CD14-positive monocyte (primary cell): ENCODE data around the gene ATP2C2. TPM values are rescaled to one million over a fixed set of nuclear protein-coding genes. Genes with fewer than 3 reads are reported as not detected.
A peak's percentile ranks its signal among the peaks of the same experiment; 100 is the strongest.

Experiments used
- DNase-seq, 3 donors: peaks; one replicate each; pipeline ENCODE4 v3.0.0-alpha.2; 2011 to 2022
- H2AFZ ChIP-seq: 2 replicates; pipeline ENCODE4 v1.6.0; 2012; ENCODE audit warnings: mild to moderate bottlenecking, low read depth, low read length, inconsistent platforms; ENCODE audit not compliant: insufficient read depth, poor library complexity, severe bottlenecking
- H3K27ac ChIP-seq, 2 donors: 1 replicate in 1 of 2; 2 replicates in 1 of 2; pipeline ENCODE4 v1.5.1; 2012 to 2013; ENCODE audit warnings: low read length in 2 of 2, control low read depth in 1 of 2, inconsistent platforms in 1 of 2, low read depth in 1 of 2, mild to moderate bottlenecking in 1 of 2
- H3K27me3 ChIP-seq, 2 donors: one replicate each; pipeline versions ENCODE4 v1.6.0 to v1.6.1; 2011 to 2013; ENCODE audit warnings: low read length in 2 of 2; ENCODE audit not compliant: control insufficient read depth in 2 of 2, insufficient read depth in 2 of 2
- H3K36me3 ChIP-seq, 2 donors: replicated peaks in 1 of 2; 1 replicate in 1 of 2; 2 replicates in 1 of 2; pipeline versions ENCODE4 v1.5.1 to v1.6.1; 2012 to 2013; ENCODE audit warnings: low read length in 2 of 2, control low read depth in 1 of 2, inconsistent platforms in 1 of 2, mild to moderate bottlenecking in 1 of 2; ENCODE audit not compliant: insufficient read depth in 2 of 2, control insufficient read depth in 1 of 2
- H3K4me1 ChIP-seq, 2 donors: 1 replicate in 1 of 2; 2 replicates in 1 of 2; pipeline versions ENCODE4 v1.5.1 to v1.6.1; 2012 to 2013; ENCODE audit warnings: low read length in 2 of 2, control low read depth in 1 of 2, inconsistent platforms in 1 of 2, mild to moderate bottlenecking in 1 of 2, moderate library complexity in 1 of 2; ENCODE audit not compliant: insufficient read depth in 2 of 2, control insufficient read depth in 1 of 2
- H3K4me2 ChIP-seq: replicated peaks from 2 replicates; pipeline ENCODE3; 2012; ENCODE audit warnings: low read length, moderate library complexity, mild to moderate bottlenecking; ENCODE audit not compliant: poor library complexity, severe bottlenecking; ENCODE audit errors: extremely low read depth
- H3K4me3 ChIP-seq, 3 experiments: fragments of 200-600 bp in 1 of 3; sonication (generic) in 1 of 3; replicated peaks in 1 of 3; 1 replicate in 2 of 3; 2 replicates in 1 of 3; pipeline ENCODE4 v1.5.1; 2011 to 2013; ENCODE audit warnings: low read length in 3 of 3, mild to moderate bottlenecking in 3 of 3, control low read depth in 2 of 3, low read depth in 2 of 3, inconsistent platforms in 1 of 3, moderate library complexity in 1 of 3
- H3K79me2 ChIP-seq: 2 replicates; pipeline ENCODE4 v1.6.0; 2012; ENCODE audit warnings: mild to moderate bottlenecking, control low read depth, inconsistent platforms, low read length, moderate library complexity; ENCODE audit not compliant: insufficient read depth
- H3K9ac ChIP-seq: 2 replicates; pipeline ENCODE4 v1.6.0; 2017; ENCODE audit warnings: low read length, mild to moderate bottlenecking; ENCODE audit not compliant: insufficient read depth, poor library complexity, severe bottlenecking
- H3K9me3 ChIP-seq, 2 donors: replicated peaks in 1 of 2; 1 replicate in 1 of 2; 2 replicates in 1 of 2; pipeline versions ENCODE4 v1.5.1 to v1.6.1; 2012 to 2013; ENCODE audit warnings: low read length in 2 of 2, control low read depth in 1 of 2; ENCODE audit not compliant: control insufficient read depth in 1 of 2, insufficient read depth in 1 of 2
- H4K20me1 ChIP-seq: 2 replicates; pipeline ENCODE4 v1.6.0; 2012; ENCODE audit warnings: mild to moderate bottlenecking, low read length, control low read depth, moderate library complexity; ENCODE audit not compliant: insufficient read depth
- H3K27ac Mint-ChIP-seq, 7 donors: one replicate each; pipeline ENCODE4 v1.8.0; 2020; ENCODE audit warnings: mild to moderate bottlenecking in 7 of 7, mixed read lengths in 7 of 7, moderate library complexity in 6 of 7, inconsistent platforms in 2 of 7
- H3K27me3 Mint-ChIP-seq, 3 donors: one replicate each; pipeline ENCODE4 v1.8.0; 2021 to 2022; ENCODE audit warnings: low read depth in 3 of 3, mild to moderate bottlenecking in 3 of 3, mixed read lengths in 3 of 3, moderate library complexity in 3 of 3, inconsistent platforms in 1 of 3
- H3K36me3 Mint-ChIP-seq, 2 donors: one replicate each; pipeline ENCODE4 v1.8.0; 2020; ENCODE audit warnings: mixed read lengths in 2 of 2, inconsistent platforms in 1 of 2, mild to moderate bottlenecking in 1 of 2
- H3K4me1 Mint-ChIP-seq: one replicate; pipeline ENCODE4 v1.8.0; 2020; ENCODE audit warnings: mild to moderate bottlenecking, mixed read lengths
- H3K4me3 Mint-ChIP-seq, 2 donors: one replicate each; pipeline ENCODE4 v1.8.0; 2020; ENCODE audit warnings: mild to moderate bottlenecking in 2 of 2, mixed read lengths in 2 of 2, moderate library complexity in 1 of 2
- H3K9me3 Mint-ChIP-seq, 7 donors: one replicate each; pipeline ENCODE4 v1.8.0; 2020 to 2022; ENCODE audit warnings: mixed read lengths in 7 of 7, mild to moderate bottlenecking in 6 of 7, moderate library complexity in 6 of 7, inconsistent platforms in 2 of 7
- WGBS: methylation state at CpG from one replicate; pipeline ENCODE4 v1.1.5; 2013; ENCODE audit warnings: missing lambda C conversion rate; ENCODE audit not compliant: insufficient coverage; 5-methylcytosine and 5-hydroxymethylcytosine counted together
- intact Hi-C, 2 donors: fragments of 100-400 bp; cut with micrococcal nuclease; formaldehyde crosslinking; loops; one replicate each; pipeline versions ENCODE4 v1.15.0 to v1.15.1; 2023
- polyA plus RNA-seq, 3 donors: library from polyadenylated mRNA; depleted of rRNA in 1 of 3; unstranded in 2 of 3; stranded (reverse) in 1 of 3; fragments of 300-500 nt in 2 of 3; fragments of >200 nt in 1 of 3; fragmentation: Illumina TruSeq in 2 of 3; gene quantifications; 1 replicate in 2 of 3; 2 replicates in 1 of 3; pipeline ENCODE4 v1.2.3, GENCODE V29; 2012 to 2021
- TF ChIP-seq, protein P1 (sequence below): fragments of 200-600 bp; IDR thresholded peaks from one replicate; pipeline ENCODE4 v1.8.0; 2022; ENCODE audit warnings: antibody characterized with exemption, mild to moderate bottlenecking

The ATP2C2 gene
- polyA plus RNA-seq, 3 donors = 0.05 TPM; not detected in 2

DNA sequence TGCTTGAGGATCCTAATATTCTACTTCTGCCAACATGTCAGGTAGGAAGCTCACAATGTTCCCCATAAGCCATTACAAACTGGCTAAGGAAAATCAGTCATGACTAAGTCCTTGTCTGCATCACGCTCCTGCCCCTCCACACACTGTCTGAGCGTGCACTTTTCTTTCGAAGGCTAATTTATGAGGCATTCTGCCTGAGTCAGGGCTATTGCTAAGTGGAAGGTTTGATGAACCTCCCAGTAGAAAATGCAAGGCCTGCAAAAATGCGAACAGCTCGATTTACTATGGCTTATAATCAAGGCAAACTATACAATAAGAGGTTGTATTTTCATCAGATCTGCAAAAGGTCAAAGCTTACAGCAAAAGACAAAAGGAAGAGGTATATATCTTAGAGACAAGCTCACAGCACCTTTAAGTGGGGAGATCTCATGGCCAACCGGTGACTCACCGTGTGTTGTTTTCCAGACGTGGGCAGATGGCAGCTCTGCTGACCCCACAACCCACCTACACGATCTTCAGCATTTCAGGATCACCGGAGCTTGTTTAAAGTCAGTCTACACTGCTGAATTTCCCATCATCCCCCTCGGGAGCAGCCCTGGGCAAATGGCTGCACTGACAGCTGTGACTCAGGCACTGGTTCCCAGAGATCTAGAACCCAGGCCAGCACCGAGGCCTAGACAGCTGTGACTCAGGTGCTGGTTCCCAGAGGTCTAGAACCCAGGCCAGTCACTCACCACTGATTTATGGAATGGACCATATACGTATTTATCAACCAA, 110.0 kb downstream of the ATP2C2 start:
- 92% methylated on average over 8 of the region's 13 CpGs for WGBS
- Histone ChIP-seq H3K27ac (no peak overlapping the region), H3K36me3 (peaks cover 0 to 6% of the 10 kb centered on the region in 2 donors), H3K4me2 (no peak overlapping the region), H2AFZ (no peak overlapping the region), H3K79me2 (no peaks in the 10 kb centered on the region), H3K4me3 (no peak overlapping the region), H4K20me1 (no peaks in the 10 kb centered on the region), H3K9ac (no peak overlapping the region), H3K9me3 (no peaks in the 10 kb centered on the region), H3K4me1 (no peaks in the 10 kb centered on the region), H3K27me3 (no peaks in the 10 kb centered on the region)
- no peak for DNase-seq
- intact Hi-C loops = no loop called here
- TF ChIP-seq, protein P1, sequence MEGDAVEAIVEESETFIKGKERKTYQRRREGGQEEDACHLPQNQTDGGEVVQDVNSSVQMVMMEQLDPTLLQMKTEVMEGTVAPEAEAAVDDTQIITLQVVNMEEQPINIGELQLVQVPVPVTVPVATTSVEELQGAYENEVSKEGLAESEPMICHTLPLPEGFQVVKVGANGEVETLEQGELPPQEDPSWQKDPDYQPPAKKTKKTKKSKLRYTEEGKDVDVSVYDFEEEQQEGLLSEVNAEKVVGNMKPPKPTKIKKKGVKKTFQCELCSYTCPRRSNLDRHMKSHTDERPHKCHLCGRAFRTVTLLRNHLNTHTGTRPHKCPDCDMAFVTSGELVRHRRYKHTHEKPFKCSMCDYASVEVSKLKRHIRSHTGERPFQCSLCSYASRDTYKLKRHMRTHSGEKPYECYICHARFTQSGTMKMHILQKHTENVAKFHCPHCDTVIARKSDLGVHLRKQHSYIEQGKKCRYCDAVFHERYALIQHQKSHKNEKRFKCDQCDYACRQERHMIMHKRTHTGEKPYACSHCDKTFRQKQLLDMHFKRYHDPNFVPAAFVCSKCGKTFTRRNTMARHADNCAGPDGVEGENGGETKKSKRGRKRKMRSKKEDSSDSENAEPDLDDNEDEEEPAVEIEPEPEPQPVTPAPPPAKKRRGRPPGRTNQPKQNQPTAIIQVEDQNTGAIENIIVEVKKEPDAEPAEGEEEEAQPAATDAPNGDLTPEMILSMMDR = no peak
- Mint-ChIP-seq H3K27ac (no peak overlapping the region), H3K27me3 (peaks cover 0 to 3% (median 0%) of the 10 kb centered on the region in 3 donors), H3K4me1 (no peaks in the 10 kb centered on the region), H3K9me3 (peaks cover 0 to 8% (median 5%) of the 10 kb centered on the region in 7 donors), H3K4me3 (no peak overlapping the region), H3K36me3 (peaks cover 11 to 38% of the 10 kb centered on the region in 2 donors)

DNA sequence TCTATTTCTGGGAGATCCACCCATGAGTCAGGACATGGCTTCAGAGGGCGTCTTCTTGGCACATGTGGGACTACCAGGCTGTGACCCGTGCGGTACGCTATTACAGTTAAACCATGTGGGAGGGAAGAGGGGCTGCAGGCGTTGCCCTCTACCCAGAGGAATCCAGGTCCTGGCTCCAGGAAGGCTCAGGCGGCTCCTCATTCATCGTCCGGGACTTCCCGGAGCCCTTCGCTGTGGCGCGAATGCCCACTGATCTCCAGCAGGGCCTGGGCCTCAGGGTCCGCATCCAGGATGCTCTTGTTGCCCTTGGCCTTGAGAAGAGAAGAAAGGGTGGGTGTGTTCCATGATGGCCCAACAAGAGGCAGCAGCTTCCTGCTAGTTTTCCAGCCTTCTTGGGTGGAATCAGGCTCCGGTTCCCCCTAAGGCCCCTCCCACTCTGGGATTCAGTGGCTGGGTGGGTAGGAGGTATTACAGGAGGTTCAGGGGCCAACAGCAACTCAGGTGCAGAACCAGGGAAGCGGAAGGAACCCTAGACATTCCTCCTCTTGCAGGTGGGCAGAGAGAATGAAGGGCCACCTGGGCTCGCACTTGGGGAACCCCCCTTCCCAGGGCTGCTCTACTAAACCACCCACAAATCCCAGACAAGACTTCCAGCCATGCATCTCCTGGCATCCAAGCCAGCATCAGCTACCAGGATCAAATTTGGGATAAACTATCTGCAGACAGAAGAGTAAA, 111.5 kb downstream of the ATP2C2 start:
- H3K9ac ChIP-seq = no peak overlapping the region
- peaks cover 0 to 6% of the 10 kb centered on the region in 2 donors for H3K36me3 ChIP-seq
- TF ChIP-seq, protein P1 = no peak
- no peaks in the 10 kb centered on the region for H3K79me2 ChIP-seq
- H2AFZ ChIP-seq = no peak overlapping the region
- H3K4me1 Mint-ChIP-seq = no peaks in the 10 kb centered on the region
- peak overlapping the region in 1 of 7 donors; percentile 59 for H3K27ac Mint-ChIP-seq
- H4K20me1 ChIP-seq = no peaks in the 10 kb centered on the region
- no peaks in the 10 kb centered on the region for H3K4me1 ChIP-seq
- intact Hi-C loops = loop anchor here in 1 of 2 donors (5.0 kb wide), 1 partner anchor 203 kb away; no protein-coding TSS in a partner anchor
- H3K4me3 Mint-ChIP-seq = no peak overlapping the region
- no peak overlapping the region for H3K4me2 ChIP-seq
- H3K36me3 Mint-ChIP-seq = peaks cover 14 to 47% of the 10 kb centered on the region in 2 donors
- DNase-seq = no peak
- no peaks in the 10 kb centered on the region for H3K9me3 ChIP-seq
- WGBS = 96% methylated on average over 12 of the region's 16 CpGs
- no peaks in the 10 kb centered on the region for H3K27me3 ChIP-seq
- no peak overlapping the region for H3K27ac ChIP-seq
- no peaks in the 10 kb centered on the region for H3K27me3 Mint-ChIP-seq
- peaks cover 0 to 6% (median 3%) of the 10 kb centered on the region in 7 donors for H3K9me3 Mint-ChIP-seq
- no peak overlapping the region for H3K4me3 ChIP-seq
